GM18868 (cell line): Measurements from ENCODE around the gene MEF2C.
A peak's percentile ranks its signal among the peaks of the same experiment; 100 is the strongest.

ENCODE experiments used
- ATAC-seq: cut with Tn5 transposase; IDR thresholded peaks from one replicate; pipeline ENCODE4 v1.9.1; 2021; ENCODE audit warnings: mild to moderate bottlenecking, moderate library complexity; ENCODE audit not compliant: unreplicated experiment

MEF2C gene

GRCh38 chr5:88833371-88834130, 49.4 kb downstream of the MEF2C start:
- peak; percentile 54 for ATAC-seq

GRCh38 chr5:88831816-88832215, 51.2 kb downstream of the MEF2C start:
- no peak for ATAC-seq

- ATAC-seq: peak; percentile 25
Observed at GRCh38 chr5:88830567-88830966, 52.4 kb downstream of the MEF2C start.

GRCh38 chr5:88829775-88830174, 53.2 kb downstream of the MEF2C start:
- no peak for ATAC-seq

- no peak for ATAC-seq
Observed at GRCh38 chr5:88829054-88829453, 53.9 kb downstream of the MEF2C start.

GRCh38 chr5:88827997-88828396, 55.0 kb downstream of the MEF2C start:
- ATAC-seq: no peak

GRCh38 chr5:88826646-88827585, 56.1 kb downstream of the MEF2C start:
- peak; percentile 71 for ATAC-seq

- no peak for ATAC-seq
Observed at GRCh38 chr5:88825584-88826315, 57.2 kb downstream of the MEF2C start.

GRCh38 chr5:88824892-88825583, 57.9 kb downstream of the MEF2C start:
- no peak for ATAC-seq

- no peak for ATAC-seq
Observed at GRCh38 chr5:88824141-88824540, 58.8 kb downstream of the MEF2C start.

GRCh38 chr5:88823201-88823600, 59.8 kb downstream of the MEF2C start:
- ATAC-seq: no peak

GRCh38 chr5:88821161-88821560, 61.8 kb downstream of the MEF2C start:
- ATAC-seq: peak; percentile 24

- no peak for ATAC-seq
Observed at GRCh38 chr5:88820581-88820980, 62.4 kb downstream of the MEF2C start.

- peak; percentile 47 for ATAC-seq
Observed at GRCh38 chr5:88819301-88819999, 63.5 kb downstream of the MEF2C start.

GRCh38 chr5:88818296-88818695, 64.7 kb downstream of the MEF2C start:
- ATAC-seq: no peak

GRCh38 chr5:88816195-88816594, 66.8 kb downstream of the MEF2C start:
- ATAC-seq: no peak

GRCh38 chr5:88815050-88815789, 67.8 kb downstream of the MEF2C start:
- ATAC-seq: no peak

- peak; percentile 46 for ATAC-seq
Observed at GRCh38 chr5:88813805-88814575, 69.0 kb downstream of the MEF2C start.

GRCh38 chr5:88813244-88813643, 69.7 kb downstream of the MEF2C start:
- peak; percentile 32 for ATAC-seq
